Measurements from ENCODE around the gene BCAP29.

BCAP29 gene

DNA sequence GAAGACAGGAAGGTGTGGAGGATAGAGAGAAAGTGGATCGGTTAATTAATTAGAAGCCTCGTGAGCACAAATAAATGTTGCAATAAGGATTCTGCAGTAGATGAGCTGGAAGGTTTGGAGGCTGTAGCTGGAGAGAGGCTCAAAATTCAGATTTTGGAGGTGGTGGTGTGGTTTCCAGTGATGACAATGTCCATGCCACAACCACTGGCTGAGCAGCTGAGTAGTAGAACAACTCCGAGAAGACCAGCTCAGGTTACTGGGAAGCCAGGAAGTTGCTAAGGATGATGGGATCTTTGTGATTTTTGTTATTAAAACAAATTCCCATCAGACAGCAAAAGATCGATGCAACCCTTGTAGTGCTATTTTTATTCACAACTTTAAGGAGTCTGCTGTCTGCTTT, 88.2 kb downstream of the BCAP29 start:
- no peak for DNase-seq (ENCODE audit: low read depth in 2 of 2)

All from stimulated activated CD8-positive, alpha-beta memory T cell treated with anti-CD3 and anti-CD28 coated beads, Interleukin-7, amount 100 ng/mL, for 4 hours (primary cell).